ENCODE data around the gene TBC1D14. TPM values are rescaled to one million over a fixed set of nuclear protein-coding genes. Genes with fewer than 3 reads are reported as not detected.

Gene TBC1D14
- total RNA-seq, 4 donors from 2014 or later = 42.6 to 56.9 (median 54.0) TPM

GRCh38 chr4:6912441-6912840, 2.8 kb downstream of the TBC1D14 start:
- DNase-seq = no peak

GRCh38 chr4:6913350-6913905, 3.8 kb downstream of the TBC1D14 start:
- no peak for DNase-seq
- 89 to 90% methylated on average over 4 to 6 of the region's 6 CpGs for WGBS, 2 donors (ENCODE audit: low coverage in 1 of 2)
- Histone ChIP-seq H3K27ac (no peak overlapping the region), H3K27me3 (no peaks in the 10 kb centered on the region), H3K9me3 (no peaks in the 10 kb centered on the region), H3K36me3 (no peaks in the 10 kb centered on the region), H3K4me3 (no peak overlapping the region), H3K4me1 (peaks cover 38 to 79% (median 58%) of the 10 kb centered on the region in 4 donors)
- in situ Hi-C loops (cut with MboI; ENCODE audit: low pct_ligation_motif_present in 1 of 4, low pct_unique_long_range_greater_than_20kb in 1 of 4, low sequenced_read_pairs in 3 of 4) = no loop called here
- TF ChIP-seq POLR2A (IDR thresholded peaks at IDR 0.05) (no peak), EP300 (IDR thresholded peaks at IDR 0.05; ENCODE audit: low read depth) (no peak), POLR2AphosphoS5 (IDR thresholded peaks at IDR 0.05) (no peak), CTCF (IDR thresholded peaks at IDR 0.05) (no peak)
- intact Hi-C loops (cut with DNase I; ENCODE audit: low total_unique reads) = loop anchor here (5.0 kb wide), 1 partner anchor 154 kb away; the partner anchor contains the start of gene GRPEL1

More at GRCh38 chr4:6912441-6912840, 2.8 kb downstream of the TBC1D14 start:
- Histone ChIP-seq H3K4me3 (no peak overlapping the region), H3K27me3 (no peaks in the 10 kb centered on the region), H3K4me1 (peaks cover 31 to 79% (median 58%) of the 10 kb centered on the region in 4 donors), H3K27ac (no peak overlapping the region), H3K9me3 (no peaks in the 10 kb centered on the region), H3K36me3 (no peaks in the 10 kb centered on the region)
- intact Hi-C loops (cut with DNase I; ENCODE audit: low total_unique reads) = loop anchor here (5.0 kb wide), 1 partner anchor 155 kb away; the partner anchor contains the start of gene GRPEL1
- in situ Hi-C loops (cut with MboI; ENCODE audit: low pct_ligation_motif_present in 1 of 4, low pct_unique_long_range_greater_than_20kb in 1 of 4, low sequenced_read_pairs in 3 of 4) = no loop called here
- 67 to 90% methylated on average over 2 to 4 of the region's 4 CpGs for WGBS, 2 donors (ENCODE audit: low coverage in 1 of 2)
- TF ChIP-seq POLR2AphosphoS5 (IDR thresholded peaks at IDR 0.05) (no peak), POLR2A (IDR thresholded peaks at IDR 0.05) (no peak), CTCF (IDR thresholded peaks at IDR 0.05) (no peak)

GRCh38 chr4:6914448-6914847, 4.8 kb downstream of the TBC1D14 start:
- Histone ChIP-seq H3K27me3 (no peaks in the 10 kb centered on the region), H3K9me3 (no peaks in the 10 kb centered on the region), H3K4me3 (no peak overlapping the region), H3K27ac (peak overlapping the region; percentile 85 to 91 (median 86)), H3K4me1 (peaks cover 43 to 82% (median 59%) of the 10 kb centered on the region in 4 donors), H3K36me3 (no peaks in the 10 kb centered on the region)
- WGBS, 2 donors (ENCODE audit: low coverage in 1 of 2) = 92% methylated on average over 9 of the region's 9 CpGs; no CpG with 5 or more reads in 1 of the 2 donors
- in situ Hi-C loops (cut with MboI; ENCODE audit: low pct_ligation_motif_present in 1 of 4, low pct_unique_long_range_greater_than_20kb in 1 of 4, low sequenced_read_pairs in 3 of 4) = no loop called here
- intact Hi-C loops (cut with DNase I; ENCODE audit: low total_unique reads) = loop anchor here (5.0 kb wide), 1 partner anchor 153 kb away; the partner anchor contains the start of gene GRPEL1
- no peak for DNase-seq
- no peak for TF ChIP-seq POLR2A (IDR thresholded peaks at IDR 0.05)
- no peak for TF ChIP-seq POLR2AphosphoS5 (IDR thresholded peaks at IDR 0.05)
- no peak for TF ChIP-seq CTCF (IDR thresholded peaks at IDR 0.05)
- no peak for TF ChIP-seq EP300 (IDR thresholded peaks at IDR 0.05; ENCODE audit: low read depth)

- in situ Hi-C loops (cut with MboI; ENCODE audit: low pct_ligation_motif_present in 1 of 4, low pct_unique_long_range_greater_than_20kb in 1 of 4, low sequenced_read_pairs in 3 of 4) = no loop called here
- 83 to 89% methylated on average over 3 to 18 of the region's 18 CpGs for WGBS, 2 donors (ENCODE audit: low coverage in 1 of 2)
- no peak for TF ChIP-seq CTCF (IDR thresholded peaks at IDR 0.05)
- no peak for TF ChIP-seq POLR2A (IDR thresholded peaks at IDR 0.05)
- no peak for TF ChIP-seq POLR2AphosphoS5 (IDR thresholded peaks at IDR 0.05)
- TF ChIP-seq EP300 (IDR thresholded peaks at IDR 0.05; ENCODE audit: low read depth) = no peak
- H3K4me3 ChIP-seq = no peak overlapping the region
- H3K36me3 ChIP-seq = no peaks in the 10 kb centered on the region
- H3K27me3 ChIP-seq = no peaks in the 10 kb centered on the region
- no peak for DNase-seq
- H3K27ac ChIP-seq = peak overlapping the region; percentile 85 to 91 (median 86)
- H3K9me3 ChIP-seq = no peaks in the 10 kb centered on the region
- H3K4me1 ChIP-seq = peaks cover 43 to 88% (median 60%) of the 10 kb centered on the region in 4 donors
- intact Hi-C loops (cut with DNase I; ENCODE audit: low total_unique reads) = no loop called here
These were observed 5.7 kb downstream of the TBC1D14 start for GRCh38 chr4:6915041-6916005.

Measured in transverse colon (tissue), 4 donors.